H1 (cell line): ENCODE results near the gene BLOC1S3. TPM values are rescaled to one million over a fixed set of nuclear protein-coding genes. Genes with fewer than 3 reads are reported as not detected.

Experiments used
- CTCF ChIA-PET: fragments of 300-600 bp; sonication (Branson Sonifier 250); formaldehyde crosslinking; loops from one replicate; lab custom pipeline; 2021; ENCODE audit not compliant: partially characterized antibody; lab: Charles Lee
- POLR2A ChIA-PET: fragments of 300-600 bp; sonication (Branson Sonifier 250); formaldehyde crosslinking; loops from one replicate; lab custom pipeline; 2021; ENCODE audit warnings: inconsistent platforms; ENCODE audit not compliant: partially characterized antibody; lab: Charles Lee
- DNase-seq, 2 experiments: peaks; one replicate each; pipeline versions ENCODE4 v3.0.0 to v3.0.0-alpha.2; 2010 to 2022; ENCODE audit warnings: low spot score in 2 of 2, low read depth in 1 of 2, mixed read lengths in 1 of 2
- FAIRE-seq: peaks from 2 replicates; lab custom pipeline; 2011; peaks lifted over from hg19 to GRCh38; lab: Jason Lieb, UNC
- H2AFZ ChIP-seq: 2 replicates; pipeline ENCODE4 v1.8.1; 2012; ENCODE audit warnings: low read length, inconsistent platforms
- H2AK5ac ChIP-seq: 2 replicates; pipeline ENCODE4 v1.6.1; 2013; ENCODE audit warnings: low read depth, low read length
- H2BK120ac ChIP-seq: replicated peaks from 2 replicates; pipeline ENCODE3; 2013; ENCODE audit warnings: low read depth, low read length, inconsistent platforms
- H2BK12ac ChIP-seq: 2 replicates; pipeline ENCODE4 v1.6.1; 2013; ENCODE audit warnings: low read depth, low read length
- H2BK15ac ChIP-seq: 2 replicates; pipeline ENCODE4 v1.6.1; 2013; ENCODE audit warnings: low read length
- H2BK20ac ChIP-seq: 2 replicates; pipeline ENCODE4 v1.6.1; 2013; ENCODE audit warnings: low read length
- H2BK5ac ChIP-seq: 2 replicates; pipeline ENCODE4 v1.6.1; 2013; ENCODE audit warnings: low read depth, low read length
- H3K14ac ChIP-seq: 2 replicates; pipeline ENCODE4 v1.6.1; 2013; ENCODE audit warnings: inconsistent platforms; ENCODE audit not compliant: insufficient read length
- H3K18ac ChIP-seq: 2 replicates; pipeline ENCODE4 v1.6.1; 2013; ENCODE audit warnings: low read length; ENCODE audit errors: extremely low read depth
- H3K23ac ChIP-seq: 2 replicates; pipeline ENCODE4 v1.6.1; 2013; ENCODE audit warnings: inconsistent platforms; ENCODE audit not compliant: insufficient read length
- H3K23me2 ChIP-seq: 2 replicates; pipeline ENCODE4 v1.6.1; 2013; ENCODE audit warnings: low read depth, low read length
- H3K27ac ChIP-seq: 2 replicates; pipeline ENCODE4 v1.6.1; 2011; ENCODE audit warnings: low read depth, low read length, inconsistent platforms
- H3K27me3 ChIP-seq, 4 experiments: replicated peaks in 1 of 4; 1 replicate in 1 of 4; 2 replicates in 3 of 4; pipeline versions ENCODE4 v1.6.1 to v1.8.1; 2011 to 2013; ENCODE audit warnings: low read length in 3 of 4, mild to moderate bottlenecking in 3 of 4, inconsistent platforms in 2 of 4, mixed read lengths in 2 of 4, moderate library complexity in 1 of 4; ENCODE audit not compliant: control insufficient read depth in 3 of 4, insufficient read depth in 3 of 4; ENCODE audit errors: extremely low read depth in 1 of 4
- H3K36me3 ChIP-seq, 4 experiments: 2 replicates each; pipeline versions ENCODE4 v1.6.1 to v1.8.1; 2011 to 2013; ENCODE audit warnings: mild to moderate bottlenecking in 4 of 4, low read length in 3 of 4, moderate library complexity in 2 of 4, control low read depth in 1 of 4, inconsistent platforms in 1 of 4; ENCODE audit not compliant: insufficient read depth in 4 of 4, control insufficient read depth in 2 of 4
- H3K4ac ChIP-seq: replicated peaks from 2 replicates; pipeline ENCODE3; 2013; ENCODE audit warnings: low read length, low read depth, mixed read lengths, inconsistent platforms; ENCODE audit not compliant: insufficient read length
- H3K4me1 ChIP-seq, 4 experiments: replicated peaks in 1 of 4; 1 replicate in 1 of 4; 2 replicates in 3 of 4; pipeline versions ENCODE4 v1.6.1 to v1.8.1; 2011 to 2013; ENCODE audit warnings: low read length in 3 of 4, inconsistent platforms in 2 of 4, mixed read lengths in 1 of 4; ENCODE audit not compliant: insufficient read depth in 4 of 4, control insufficient read depth in 3 of 4
- H3K4me2 ChIP-seq, 2 experiments: 2 replicates each; pipeline versions ENCODE4 v1.6.1 to v1.8.1; 2011 to 2013; ENCODE audit warnings: low read depth in 2 of 2, low read length in 2 of 2, control low read depth in 1 of 2, inconsistent platforms in 1 of 2, mild to moderate bottlenecking in 1 of 2; ENCODE audit not compliant: insufficient read depth in 1 of 2
- H3K4me3 ChIP-seq, 4 experiments: fragments of 200-600, 300-600 bp in 1 of 4; sonication (generic), shearing (Covaris generic), sonication (Bioruptor Twin) in 1 of 4; 2 replicates each; pipeline versions ENCODE4 v1.5.1 to v1.8.1; 2011 to 2016; ENCODE audit warnings: low read length in 4 of 4, low read depth in 3 of 4, control low read depth in 2 of 4, inconsistent platforms in 2 of 4, mild to moderate bottlenecking in 2 of 4, mixed read lengths in 1 of 4, moderate library complexity in 1 of 4; ENCODE audit not compliant: insufficient read depth in 2 of 4; ENCODE audit errors: extremely low read depth in 1 of 4
- H3K56ac ChIP-seq: replicated peaks from 2 replicates; pipeline ENCODE3; 2013; ENCODE audit warnings: low read depth, mild to moderate bottlenecking, mixed read lengths, low read length, inconsistent platforms; ENCODE audit not compliant: insufficient read length
- H3K79me1 ChIP-seq: 2 replicates; pipeline ENCODE4 v1.6.1; 2013; ENCODE audit warnings: low read depth, low read length, control low read depth
- H3K79me2 ChIP-seq, 2 experiments: 2 replicates each; pipeline versions ENCODE4 v1.6.1 to v1.8.1; 2012 to 2013; ENCODE audit warnings: low read length in 2 of 2, mild to moderate bottlenecking in 2 of 2, inconsistent platforms in 1 of 2; ENCODE audit not compliant: insufficient read depth in 2 of 2, control insufficient read depth in 1 of 2
- H3K9ac ChIP-seq, 4 experiments: replicated peaks in 1 of 4; 1 replicate in 1 of 4; 2 replicates in 3 of 4; pipeline versions ENCODE4 v1.6.1 to v1.8.1; 2011 to 2013; ENCODE audit warnings: low read depth in 3 of 4, low read length in 3 of 4, control low read depth in 2 of 4, mild to moderate bottlenecking in 2 of 4, moderate library complexity in 2 of 4, inconsistent platforms in 1 of 4; ENCODE audit errors: extremely low read depth in 1 of 4
- H3K9me3 ChIP-seq, 2 experiments: 2 replicates each; pipeline versions ENCODE4 v1.6.1 to v1.8.1; 2012 to 2013; ENCODE audit warnings: mild to moderate bottlenecking in 2 of 2, moderate library complexity in 2 of 2, control low read depth in 1 of 2, inconsistent platforms in 1 of 2, low read depth in 1 of 2, low read length in 1 of 2, mixed read lengths in 1 of 2; ENCODE audit not compliant: insufficient read depth in 2 of 2
- H4K20me1 ChIP-seq, 2 experiments: replicated peaks in 1 of 2; 2 replicates each; pipeline versions ENCODE3 to v1.8.1; 2011 to 2013; ENCODE audit warnings: inconsistent platforms in 2 of 2, low read length in 2 of 2, mild to moderate bottlenecking in 1 of 2; ENCODE audit not compliant: insufficient read depth in 2 of 2, control insufficient read depth in 1 of 2
- H4K5ac ChIP-seq: 2 replicates; pipeline ENCODE4 v1.6.1; 2013; ENCODE audit warnings: low read length, low read depth, mixed read lengths, inconsistent platforms; ENCODE audit not compliant: insufficient read length
- H4K8ac ChIP-seq: 2 replicates; pipeline ENCODE4 v1.8.0; 2013; ENCODE audit warnings: mild to moderate bottlenecking, moderate library complexity, low read length, inconsistent platforms; ENCODE audit not compliant: insufficient read depth; ENCODE audit errors: extremely low read depth
- H4K91ac ChIP-seq: replicated peaks from 2 replicates; pipeline ENCODE3; 2013; ENCODE audit warnings: low read length, mixed read lengths, inconsistent platforms; ENCODE audit not compliant: insufficient read length
- BACH1 ChIP-seq: IDR thresholded peaks from 2 replicates; pipeline ENCODE4 v1.6.1; 2012; ENCODE audit warnings: low read length, improper control_type of control experiment
- CEBPB ChIP-seq: IDR thresholded peaks from 2 replicates; pipeline ENCODE4 v1.6.1; 2012; ENCODE audit warnings: low read depth, low read length
- CTBP2 ChIP-seq: IDR thresholded peaks from 2 replicates; pipeline ENCODE4 v1.7.0; 2011; ENCODE audit warnings: borderline replicate concordance, mild to moderate bottlenecking, moderate library complexity, mixed read lengths, low read length; ENCODE audit not compliant: insufficient read depth, insufficient read length
- KDM1A ChIP-seq: fragments of 200-600, 300-600 bp; sonication (generic); IDR thresholded peaks from 2 replicates; pipeline ENCODE4 v1.7.1; 2016; ENCODE audit warnings: mild to moderate bottlenecking, low read length, borderline replicate concordance
- KDM5A ChIP-seq: fragments of 200-600 bp; IDR thresholded peaks from 2 replicates; pipeline ENCODE4 v1.7.1; 2012; ENCODE audit warnings: mild to moderate bottlenecking, low read length, inconsistent platforms, mixed read lengths
- NANOG ChIP-seq: IDR thresholded peaks from 2 replicates; pipeline ENCODE4 v1.6.1; 2011; ENCODE audit warnings: low read length, low read depth, mild to moderate bottlenecking, inconsistent platforms; ENCODE audit not compliant: insufficient read depth, poor library complexity, severe bottlenecking
- POLR2A ChIP-seq, 2 experiments: IDR thresholded peaks; 1 replicate in 1 of 2; 2 replicates in 1 of 2; pipeline ENCODE4 v1.6.1; 2011; ENCODE audit warnings: low read depth in 2 of 2, low read length in 2 of 2, mild to moderate bottlenecking in 2 of 2; ENCODE audit errors: control extremely low read depth in 1 of 2
- WGBS, 2 experiments: shearing (Covaris generic) in 1 of 2; methylation state at CpG; one replicate each; pipeline versions ENCODE4 v1.1.6 to v1.1.7; 2013 to 2015; ENCODE audit warnings: low lambda C conversion rate in 2 of 2, mixed read lengths in 2 of 2, inconsistent platforms in 1 of 2, low coverage in 1 of 2, missing lambda C conversion rate in 1 of 2; ENCODE audit not compliant: insufficient replicate concordance in 2 of 2, insufficient coverage in 1 of 2, insufficient read length in 1 of 2; ENCODE audit errors: extremely low coverage in 1 of 2, missing lambda C conversion rate in 1 of 2; 5-methylcytosine and 5-hydroxymethylcytosine counted together
- polyA plus RNA-seq, 7 experiments: library from polyadenylated mRNA; depleted of rRNA in 3 of 7; stranded (reverse) in 5 of 7; unstranded in 2 of 7; fragments of >200 nt in 5 of 7; fragments of 200-250 nt in 2 of 7; gene quantifications; 1 replicate in 5 of 7; 2 replicates in 1 of 7; 4 replicates in 1 of 7; pipeline versions ENCODE4 v1.2.1 to v1.2.3, GENCODE V29; 2011 to 2013; ENCODE audit warnings: missing spikeins in 2 of 7, mixed read lengths in 2 of 7
- total RNA-seq: library from RNA; stranded (reverse); fragmentation: NEBNext Ultra II Directional; extraction: Animal tissue kit (Norgen Biotek cat#: 25700); gene quantifications from 2 replicates; pipeline ENCODE4 v1.2.1, GENCODE V29; 2021

BLOC1S3 gene
- total and polyA plus RNA-seq, 2 of the 8 experiments (the other 6 are each of a cell fraction or from before 2014, with no cell fraction given), result 6.0 to 6.1 TPM

GRCh38 chr19:45130236-45130635 lies 48.3 kb upstream of the BLOC1S3 start:
- no peak overlapping the region for H4K5ac ChIP-seq
- H2BK12ac ChIP-seq, result peak overlapping the region; percentile 9; the same call in 1 of the 2 replicates
- no peak overlapping the region for H3K14ac ChIP-seq
- no peaks in the 10 kb centered on the region; a peak in 1 of 7 replicates for H3K27me3 ChIP-seq
- no peak overlapping the region for H4K91ac ChIP-seq
- peaks cover 17 to 27% of the 10 kb centered on the region in 2 experiments for H4K20me1 ChIP-seq
- no peak overlapping the region for H2AFZ ChIP-seq
- FAIRE-seq (no peak), DNase-seq (no peak)
- H3K9ac ChIP-seq, result no peak overlapping the region
- H3K18ac ChIP-seq, result no peak overlapping the region
- H2BK5ac ChIP-seq, result peak overlapping the region; percentile 24; the same call in 1 of the 2 replicates
- no peak overlapping the region for H3K4me3 ChIP-seq
- H2BK15ac ChIP-seq, result no peak overlapping the region
- peaks cover 0 to 10% (median 7%) of the 10 kb centered on the region in 4 experiments; a peak in 6 of 7 replicates for H3K4me1 ChIP-seq
- no peak overlapping the region for H2BK20ac ChIP-seq
- no peak overlapping the region for H2AK5ac ChIP-seq
- H3K23me2 ChIP-seq, result no peaks in the 10 kb centered on the region
- no peaks in the 10 kb centered on the region for H3K36me3 ChIP-seq
- H3K23ac ChIP-seq, result no peak overlapping the region
- no peaks in the 10 kb centered on the region for H3K9me3 ChIP-seq
- H4K8ac ChIP-seq, result no peak overlapping the region
- H3K79me2 ChIP-seq, result peaks cover 0 to 45% of the 10 kb centered on the region in 2 experiments; a peak in 2 of 4 replicates
- H3K4ac ChIP-seq, result no peak overlapping the region
- peaks cover 24% of the 10 kb centered on the region for H3K79me1 ChIP-seq
- H3K27ac ChIP-seq, result no peak overlapping the region
- ChIA-PET POLR2A (interaction anchor here (1.0 to 1.9 kb wide), 3 partner anchors 10 to 38 kb away, joined by 3 to 4 read pairs (median 4); partner anchors contain the start of gene PPP1R37), CTCF (interaction anchor here (0.5 to 2.5 kb wide), 5 partner anchors 10 to 220 kb away, joined by 3 to 12 read pairs (median 4); no protein-coding TSS in a partner anchor)
- 94% methylated on average over 13 of the region's 13 CpGs; no CpG with 5 or more reads in 1 of the 2 experiments for WGBS, 2 experiments
- no peak overlapping the region for H3K4me2 ChIP-seq
- H3K56ac ChIP-seq, result no peak overlapping the region
- H2BK120ac ChIP-seq, result no peak overlapping the region
- TF ChIP-seq KDM5A (no peak), KDM1A (no peak), POLR2A (IDR thresholded peaks at IDR 0.05; ENCODE audit: control extremely low read depth in 1 of 2, low read depth in 2 of 2, low read length in 2 of 2) (no peak), CEBPB (no peak), BACH1 (no peak), NANOG (no peak), CTBP2 (no peak)
